HCT116 (cell line): Measurements from ENCODE around the gene POLRMT. TPM values are rescaled to one million over a fixed set of nuclear protein-coding genes. Genes with fewer than 3 reads are reported as not detected.

Source experiments
- ATAC-seq: fragments of 200-7000 bp; cut with Tn5 transposase; 2 replicates; pipeline ENCODE4 v1.9.1; 2020; ENCODE audit warnings: mild to moderate bottlenecking, moderate library complexity
- BruUV-seq: library from RNA; stranded (reverse); fragments of 400-500 nt; replicated peaks from 2 replicates; lab custom pipeline; 2021; lab: Mats Ljungman, UMichigan
- CTCF ChIA-PET: fragments of 300-600 bp; sonication (Branson Sonifier 250); formaldehyde crosslinking; loops from one replicate; lab custom pipeline; 2021; ENCODE audit warnings: antibody characterized with exemption; lab: Charles Lee
- POLR2A ChIA-PET: fragments of 300-600, 350-600 bp; sonication (Branson Sonifier 250); formaldehyde crosslinking; loops from one replicate; lab custom pipeline; 2021; ENCODE audit warnings: antibody characterized with exemption; lab: Charles Lee
- RAD21 ChIA-PET, 2 experiments: fragments of 300-600 bp; sonication (Branson Sonifier 250); formaldehyde crosslinking; loops; one replicate each; lab custom pipeline; 2023; ENCODE audit warnings: low total read pairs in 2 of 2; ENCODE audit not compliant: uncharacterized antibody in 2 of 2, unreplicated experiment in 2 of 2, low non-redundant PET in 1 of 2; lab: Charles Lee
- DNase-seq: peaks from one replicate; pipeline ENCODE4 v3.0.0-alpha.2; 2010; ENCODE audit warnings: low read depth, low spot score
- H2AFZ ChIP-seq: fragments of 200-600 bp; shearing (Covaris generic), sonication (generic); 2 replicates; pipeline ENCODE4 v1.6.1; 2017; ENCODE audit warnings: low read depth, mixed run types, mixed read lengths, antibody characterized with exemption, low read length; ENCODE audit not compliant: poor library complexity, severe bottlenecking
- H3K27ac ChIP-seq: 2 replicates; pipeline ENCODE4 v1.5.1; 2012; ENCODE audit warnings: low read depth, low read length
- H3K27me3 ChIP-seq: fragments of 200-600 bp; sonication (generic); 2 replicates; pipeline ENCODE4 v1.6.1; 2016; ENCODE audit warnings: mixed run types, low read length, mixed read lengths; ENCODE audit not compliant: insufficient read depth
- H3K36me3 ChIP-seq, 2 experiments: fragments of 200-500 bp in 1 of 2; fragments of 200-600 bp in 1 of 2; sonication (Bioruptor generic) in 1 of 2; sonication (generic) in 1 of 2; 2 replicates each; pipeline versions ENCODE4 v1.5.1 to v1.6.1; 2014 to 2016; ENCODE audit warnings: low read length in 2 of 2, inconsistent platforms in 1 of 2, mixed read lengths in 1 of 2, mixed run types in 1 of 2; ENCODE audit not compliant: insufficient read depth in 2 of 2, control insufficient read depth in 1 of 2
- H3K4me1 ChIP-seq, 2 experiments: fragments of 200-600 bp in 1 of 2; sonication (generic) in 1 of 2; 2 replicates each; pipeline versions ENCODE4 v1.5.1 to v1.6.1; 2012 to 2017; ENCODE audit warnings: low read length in 2 of 2, inconsistent platforms in 1 of 2, mild to moderate bottlenecking in 1 of 2, mixed read lengths in 1 of 2, mixed run types in 1 of 2, moderate library complexity in 1 of 2; ENCODE audit not compliant: insufficient read depth in 2 of 2, control insufficient read depth in 1 of 2
- H3K4me2 ChIP-seq: fragments of 200-600 bp; sonication (generic); 2 replicates; pipeline ENCODE4 v1.6.1; 2017; ENCODE audit warnings: mixed run types, low read length, mixed read lengths
- H3K4me3 ChIP-seq, 2 experiments: fragments of 200-600 bp in 1 of 2; sonication (generic) in 1 of 2; replicated peaks in 1 of 2; 2 replicates each; pipeline ENCODE4 v1.5.1; 2011 to 2016; ENCODE audit warnings: low read length in 2 of 2, control low read depth in 1 of 2, low read depth in 1 of 2, mild to moderate bottlenecking in 1 of 2, mixed read lengths in 1 of 2, mixed run types in 1 of 2
- H3K79me2 ChIP-seq: fragments of 200-600 bp; sonication (generic); 2 replicates; pipeline ENCODE4 v1.6.1; 2017; ENCODE audit warnings: mild to moderate bottlenecking, mixed run types, low read length, moderate library complexity, mixed read lengths; ENCODE audit not compliant: insufficient read depth
- H3K9ac ChIP-seq: fragments of 200-600 bp; sonication (generic); 2 replicates; pipeline ENCODE4 v1.6.1; 2016; ENCODE audit warnings: low read length, mixed read lengths
- H3K9me2 ChIP-seq: fragments of 200-600 bp; sonication (generic), shearing (Covaris generic); 2 replicates; pipeline ENCODE4 v1.6.1; 2017; ENCODE audit warnings: mixed run types, mild to moderate bottlenecking, moderate library complexity; ENCODE audit not compliant: insufficient read depth
- H3K9me3 ChIP-seq, 2 experiments: fragments of 200-500 bp in 1 of 2; fragments of 200-600 bp in 1 of 2; sonication (Bioruptor generic) in 1 of 2; sonication (generic) in 1 of 2; 2 replicates each; pipeline ENCODE4 v1.6.1; 2014 to 2017; ENCODE audit warnings: low read length in 2 of 2, mixed read lengths in 2 of 2, inconsistent platforms in 1 of 2, low read depth in 1 of 2, mild to moderate bottlenecking in 1 of 2, mixed run types in 1 of 2, moderate library complexity in 1 of 2; ENCODE audit not compliant: control insufficient read depth in 1 of 2, insufficient read depth in 1 of 2
- H4K20me1 ChIP-seq: fragments of 200-600 bp; sonication (generic), shearing (Covaris generic); 2 replicates; pipeline ENCODE4 v1.6.1; 2017; ENCODE audit warnings: mixed run types, mild to moderate bottlenecking, moderate library complexity; ENCODE audit not compliant: insufficient read depth
- CEBPB ChIP-seq: IDR thresholded peaks from 2 replicates; pipeline ENCODE4 v1.6.1; 2012; ENCODE audit warnings: low read depth
- EGR1 ChIP-seq: IDR thresholded peaks from 2 replicates; pipeline ENCODE4 v1.6.1; 2012; ENCODE audit warnings: low read depth
- EZH2 ChIP-seq: fragments of 200-600 bp; sonication (generic); IDR thresholded peaks from 2 replicates; pipeline ENCODE4 v1.6.1; 2017; ENCODE audit warnings: antibody characterized with exemption, mixed run types
- EZH2phosphoT487 ChIP-seq: fragments of 200-600 bp; IDR thresholded peaks from 2 replicates; pipeline ENCODE4 v1.6.1; 2018; ENCODE audit warnings: antibody characterized with exemption, borderline replicate concordance
- POLR2A ChIP-seq: IDR thresholded peaks from 2 replicates; pipeline ENCODE4 v1.7.0; 2011; ENCODE audit warnings: borderline replicate concordance; ENCODE audit not compliant: insufficient read depth, insufficient read length; ENCODE audit errors: extremely low read depth
- POLR2AphosphoS5 ChIP-seq: IDR thresholded peaks from 2 replicates; pipeline ENCODE4 v1.6.1; 2011; ENCODE audit warnings: mild to moderate bottlenecking, low read depth, low read length, moderate library complexity
- RAD21 ChIP-seq: IDR thresholded peaks from 2 replicates; pipeline ENCODE4 v1.6.1; 2012; ENCODE audit warnings: low read depth, mild to moderate bottlenecking
- SP1 ChIP-seq: IDR thresholded peaks from 2 replicates; pipeline ENCODE4 v1.6.1; 2012; ENCODE audit warnings: low read depth
- SRF ChIP-seq: IDR thresholded peaks from 2 replicates; pipeline ENCODE4 v1.6.1; 2012; ENCODE audit warnings: low read depth
- TCF7L2 ChIP-seq: IDR thresholded peaks from 2 replicates; pipeline ENCODE4 v1.7.0; 2011; ENCODE audit warnings: borderline replicate concordance, inconsistent platforms; ENCODE audit not compliant: insufficient read depth, insufficient read length; ENCODE audit errors: extremely low read depth
- YY1 ChIP-seq: IDR thresholded peaks from 2 replicates; pipeline ENCODE4 v1.6.1; 2011; ENCODE audit warnings: low read length, low read depth, moderate library complexity, mild to moderate bottlenecking; ENCODE audit not compliant: insufficient replicate concordance; ENCODE audit errors: extremely low read depth
- ZFX ChIP-seq: fragments of 450-650 bp; IDR thresholded peaks from 2 replicates; pipeline ENCODE4 v1.6.1; 2017
- intact Hi-C: fragments of 100-400 bp; cut with micrococcal nuclease; formaldehyde crosslinking; loops from 2 replicates; pipeline ENCODE4 v1.10.0; 2022
- total RNA-seq: library from RNA; stranded (reverse); gene quantifications from one replicate; pipeline ENCODE4 v1.2.1, GENCODE V29; 2021; ENCODE audit not compliant: unreplicated experiment
- TF ChIP-seq, protein P1 (sequence below), 3 experiments: fragments of 200-600 bp in 1 of 3; sonication (generic) in 1 of 3; IDR thresholded peaks in 2 of 3; conservative IDR thresholded peaks in 1 of 3; 2 replicates each; pipeline ENCODE4 v1.5.1; 2012 to 2017; ENCODE audit warnings: low read depth in 2 of 3, low read length in 2 of 3, antibody characterized with exemption in 1 of 3, borderline replicate concordance in 1 of 3, control low read depth in 1 of 3, mild to moderate bottlenecking in 1 of 3, mixed read lengths in 1 of 3, mixed run types in 1 of 3, moderate library complexity in 1 of 3; ENCODE audit not compliant: insufficient read depth in 1 of 3
- TF ChIP-seq, protein P2 (sequence below): IDR thresholded peaks from 2 replicates; pipeline ENCODE4 v1.6.1; 2012
- TF ChIP-seq, protein P3 (sequence below): IDR thresholded peaks from 2 replicates; pipeline ENCODE4 v1.6.1; 2012; ENCODE audit warnings: low read depth

Gene POLRMT
- total RNA-seq, 1 experiment from 2014 or later = 138 TPM

DNA sequence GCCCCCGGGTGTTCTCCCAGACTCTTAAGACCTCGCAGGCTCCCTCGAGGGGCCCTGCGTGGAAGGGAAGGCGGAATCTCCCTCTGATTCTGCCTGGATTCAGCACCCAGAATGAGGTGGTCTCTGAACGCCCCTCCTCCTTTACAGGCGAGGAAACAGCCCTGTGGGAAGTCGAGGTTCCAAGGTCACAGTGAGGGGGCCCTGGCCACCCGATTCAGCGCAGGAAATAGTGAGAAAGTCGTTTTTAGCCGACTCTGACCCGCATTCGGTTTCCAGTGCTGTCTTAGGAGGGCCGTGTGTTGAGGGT, 59.9 kb downstream of the POLRMT start:
- DNase-seq = no peak
- CTCF ChIA-PET = interaction anchor here (1.0 kb wide), 1 partner anchor 11 kb away, joined by 3 read pairs; no protein-coding TSS in a partner anchor
- Histone ChIP-seq H3K79me2 (peaks cover 61% of the 10 kb centered on the region), H4K20me1 (peaks cover 6% of the 10 kb centered on the region; the same call in 1 of the 2 replicates), H3K9ac (peak overlapping the region; percentile 100), H3K9me3 (no peaks in the 10 kb centered on the region), H3K4me1 (peaks cover 4 to 34% of the 10 kb centered on the region in 2 experiments; a peak in 3 of 4 replicates)
- TF ChIP-seq ZFX = no peak
- no peak for TF ChIP-seq EGR1
- no peak for TF ChIP-seq EZH2
- TF ChIP-seq EZH2phosphoT487 = no peak
- TF ChIP-seq, protein P1, sequence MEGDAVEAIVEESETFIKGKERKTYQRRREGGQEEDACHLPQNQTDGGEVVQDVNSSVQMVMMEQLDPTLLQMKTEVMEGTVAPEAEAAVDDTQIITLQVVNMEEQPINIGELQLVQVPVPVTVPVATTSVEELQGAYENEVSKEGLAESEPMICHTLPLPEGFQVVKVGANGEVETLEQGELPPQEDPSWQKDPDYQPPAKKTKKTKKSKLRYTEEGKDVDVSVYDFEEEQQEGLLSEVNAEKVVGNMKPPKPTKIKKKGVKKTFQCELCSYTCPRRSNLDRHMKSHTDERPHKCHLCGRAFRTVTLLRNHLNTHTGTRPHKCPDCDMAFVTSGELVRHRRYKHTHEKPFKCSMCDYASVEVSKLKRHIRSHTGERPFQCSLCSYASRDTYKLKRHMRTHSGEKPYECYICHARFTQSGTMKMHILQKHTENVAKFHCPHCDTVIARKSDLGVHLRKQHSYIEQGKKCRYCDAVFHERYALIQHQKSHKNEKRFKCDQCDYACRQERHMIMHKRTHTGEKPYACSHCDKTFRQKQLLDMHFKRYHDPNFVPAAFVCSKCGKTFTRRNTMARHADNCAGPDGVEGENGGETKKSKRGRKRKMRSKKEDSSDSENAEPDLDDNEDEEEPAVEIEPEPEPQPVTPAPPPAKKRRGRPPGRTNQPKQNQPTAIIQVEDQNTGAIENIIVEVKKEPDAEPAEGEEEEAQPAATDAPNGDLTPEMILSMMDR (IDR thresholded peaks at IDR 0.05 in 2 of 3, conservative IDR thresholded peaks at IDR 0.05 in 1 of 3; ENCODE audit: borderline replicate concordance in 1 of 3, insufficient read depth in 1 of 3, low read depth in 2 of 3, low read length in 2 of 3) = no peak
- no peak for TF ChIP-seq POLR2A
- no peak for TF ChIP-seq YY1
- no peak for TF ChIP-seq SP1
- no peak for TF ChIP-seq TCF7L2
- TF ChIP-seq, protein P2, sequence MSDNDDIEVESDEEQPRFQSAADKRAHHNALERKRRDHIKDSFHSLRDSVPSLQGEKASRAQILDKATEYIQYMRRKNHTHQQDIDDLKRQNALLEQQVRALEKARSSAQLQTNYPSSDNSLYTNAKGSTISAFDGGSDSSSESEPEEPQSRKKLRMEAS = no peak
- no peak for TF ChIP-seq RAD21
- no peak for TF ChIP-seq CEBPB
- TF ChIP-seq POLR2AphosphoS5 = no peak
- TF ChIP-seq SRF = no peak
- TF ChIP-seq, protein P3, sequence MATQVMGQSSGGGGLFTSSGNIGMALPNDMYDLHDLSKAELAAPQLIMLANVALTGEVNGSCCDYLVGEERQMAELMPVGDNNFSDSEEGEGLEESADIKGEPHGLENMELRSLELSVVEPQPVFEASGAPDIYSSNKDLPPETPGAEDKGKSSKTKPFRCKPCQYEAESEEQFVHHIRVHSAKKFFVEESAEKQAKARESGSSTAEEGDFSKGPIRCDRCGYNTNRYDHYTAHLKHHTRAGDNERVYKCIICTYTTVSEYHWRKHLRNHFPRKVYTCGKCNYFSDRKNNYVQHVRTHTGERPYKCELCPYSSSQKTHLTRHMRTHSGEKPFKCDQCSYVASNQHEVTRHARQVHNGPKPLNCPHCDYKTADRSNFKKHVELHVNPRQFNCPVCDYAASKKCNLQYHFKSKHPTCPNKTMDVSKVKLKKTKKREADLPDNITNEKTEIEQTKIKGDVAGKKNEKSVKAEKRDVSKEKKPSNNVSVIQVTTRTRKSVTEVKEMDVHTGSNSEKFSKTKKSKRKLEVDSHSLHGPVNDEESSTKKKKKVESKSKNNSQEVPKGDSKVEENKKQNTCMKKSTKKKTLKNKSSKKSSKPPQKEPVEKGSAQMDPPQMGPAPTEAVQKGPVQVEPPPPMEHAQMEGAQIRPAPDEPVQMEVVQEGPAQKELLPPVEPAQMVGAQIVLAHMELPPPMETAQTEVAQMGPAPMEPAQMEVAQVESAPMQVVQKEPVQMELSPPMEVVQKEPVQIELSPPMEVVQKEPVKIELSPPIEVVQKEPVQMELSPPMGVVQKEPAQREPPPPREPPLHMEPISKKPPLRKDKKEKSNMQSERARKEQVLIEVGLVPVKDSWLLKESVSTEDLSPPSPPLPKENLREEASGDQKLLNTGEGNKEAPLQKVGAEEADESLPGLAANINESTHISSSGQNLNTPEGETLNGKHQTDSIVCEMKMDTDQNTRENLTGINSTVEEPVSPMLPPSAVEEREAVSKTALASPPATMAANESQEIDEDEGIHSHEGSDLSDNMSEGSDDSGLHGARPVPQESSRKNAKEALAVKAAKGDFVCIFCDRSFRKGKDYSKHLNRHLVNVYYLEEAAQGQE = no peak
- TF ChIP-seq, all 23 proteins: peak for 0
- intact Hi-C loops = no loop called here
- ChIA-PET POLR2A (no interaction called here), RAD21 (interaction anchor here in 1 of 2 experiments (0.7 kb wide), 1 partner anchor 18 kb away, joined by 3 read pairs; no protein-coding TSS in a partner anchor)
- H3K4me2 ChIP-seq = peak overlapping the region; percentile 82
- BruUV-seq = no TSS peak
- H2AFZ ChIP-seq = no peak overlapping the region
- no peak for ATAC-seq
- no peaks in the 10 kb centered on the region for H3K27me3 ChIP-seq
- peak overlapping the region; percentile 97 for H3K27ac ChIP-seq
- H3K4me3 ChIP-seq = peak overlapping the region; percentile 96 to 99
- H3K36me3 ChIP-seq = peaks cover 4 to 25% of the 10 kb centered on the region in 2 experiments; a peak in 2 of 4 replicates
- H3K9me2 ChIP-seq = no peaks in the 10 kb centered on the region
